ENCODE results near the gene CD248.

DNA sequence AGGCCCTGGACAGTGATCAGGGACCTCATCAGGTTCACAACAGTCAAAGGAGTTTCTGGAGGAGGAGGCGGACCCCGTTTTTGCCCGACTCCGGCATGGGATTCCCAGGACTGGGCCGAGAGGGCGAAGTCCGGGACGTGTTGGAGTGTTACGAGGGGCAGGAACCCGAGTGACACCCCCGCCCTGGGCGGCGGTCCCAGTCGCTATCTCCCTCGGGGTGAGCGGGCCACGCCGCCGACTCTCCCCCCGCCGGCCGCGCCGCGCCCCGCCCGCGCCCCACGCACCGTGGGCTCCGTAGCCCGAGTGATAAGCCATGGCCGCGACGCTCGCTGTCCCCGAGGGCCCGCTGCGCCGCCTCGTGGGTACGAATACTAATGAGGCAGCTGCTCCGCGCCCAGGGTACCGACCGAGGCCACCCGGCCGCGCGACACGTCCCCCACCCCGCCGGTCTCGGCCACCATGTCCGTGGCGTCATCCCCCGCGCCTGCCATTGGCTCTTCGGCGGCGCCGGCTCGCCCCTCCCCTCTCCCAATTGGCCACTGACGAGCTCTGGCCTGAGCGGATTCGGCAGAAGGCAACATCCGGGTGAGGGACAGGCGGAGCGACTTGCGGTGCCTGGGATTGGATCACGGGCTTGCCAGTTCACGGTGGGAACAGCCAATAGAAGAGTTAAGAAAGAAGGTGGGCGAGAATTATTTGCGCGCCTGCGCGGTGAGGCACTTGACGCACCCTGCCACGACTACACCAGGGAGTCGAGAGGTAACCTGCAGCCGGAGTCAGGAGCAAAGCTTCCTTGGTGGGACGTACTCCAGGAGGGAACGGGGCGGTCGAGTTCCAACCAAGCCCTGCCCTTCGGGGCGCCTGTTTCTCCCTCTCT, 27.9 kb downstream of the CD248 start, which contains the start of gene YIF1A:
- TF ChIP-seq, protein P1, sequence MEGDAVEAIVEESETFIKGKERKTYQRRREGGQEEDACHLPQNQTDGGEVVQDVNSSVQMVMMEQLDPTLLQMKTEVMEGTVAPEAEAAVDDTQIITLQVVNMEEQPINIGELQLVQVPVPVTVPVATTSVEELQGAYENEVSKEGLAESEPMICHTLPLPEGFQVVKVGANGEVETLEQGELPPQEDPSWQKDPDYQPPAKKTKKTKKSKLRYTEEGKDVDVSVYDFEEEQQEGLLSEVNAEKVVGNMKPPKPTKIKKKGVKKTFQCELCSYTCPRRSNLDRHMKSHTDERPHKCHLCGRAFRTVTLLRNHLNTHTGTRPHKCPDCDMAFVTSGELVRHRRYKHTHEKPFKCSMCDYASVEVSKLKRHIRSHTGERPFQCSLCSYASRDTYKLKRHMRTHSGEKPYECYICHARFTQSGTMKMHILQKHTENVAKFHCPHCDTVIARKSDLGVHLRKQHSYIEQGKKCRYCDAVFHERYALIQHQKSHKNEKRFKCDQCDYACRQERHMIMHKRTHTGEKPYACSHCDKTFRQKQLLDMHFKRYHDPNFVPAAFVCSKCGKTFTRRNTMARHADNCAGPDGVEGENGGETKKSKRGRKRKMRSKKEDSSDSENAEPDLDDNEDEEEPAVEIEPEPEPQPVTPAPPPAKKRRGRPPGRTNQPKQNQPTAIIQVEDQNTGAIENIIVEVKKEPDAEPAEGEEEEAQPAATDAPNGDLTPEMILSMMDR (IDR thresholded peaks at IDR 0.05; ENCODE audit: insufficient read depth, low read length) = no peak
- TF ChIP-seq POLR2AphosphoS5 (IDR thresholded peaks at IDR 0.05; ENCODE audit: low read depth) (peak; percentile 81), REST (IDR thresholded peaks at IDR 0.05; ENCODE audit: insufficient replicate concordance, low read depth) (no peak)

All from HL-60 (cell line).